Measurements from ENCODE around the gene TCL1A. TPM values are rescaled to one million over a fixed set of nuclear protein-coding genes. Genes with fewer than 3 reads are reported as not detected.

The TCL1A gene
- total RNA-seq, 1 donor from 2014 or later, result not detected

DNA sequence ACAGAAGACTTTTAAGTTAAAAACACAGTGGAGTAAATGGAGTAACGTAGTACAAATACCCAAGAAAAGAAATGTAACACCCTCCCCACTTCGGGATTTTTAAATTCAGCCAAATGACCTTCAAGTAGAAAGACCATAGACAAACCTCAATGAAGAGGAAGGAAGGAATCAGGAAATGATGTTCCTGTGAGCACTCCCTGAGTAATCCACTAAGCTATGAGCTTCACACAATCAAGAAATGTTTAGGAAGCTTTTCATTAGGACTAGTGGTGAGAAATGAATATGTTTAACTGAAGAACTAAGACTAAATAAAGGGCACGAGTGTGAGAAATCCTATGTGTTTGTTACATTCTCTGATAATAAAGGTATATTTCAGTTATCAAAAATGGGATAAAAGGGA lies 10.1 kb downstream of the TCL1A start:
- H3K9me3 Mint-ChIP-seq, result no peaks in the 10 kb centered on the region
- TF ChIP-seq, protein P1, sequence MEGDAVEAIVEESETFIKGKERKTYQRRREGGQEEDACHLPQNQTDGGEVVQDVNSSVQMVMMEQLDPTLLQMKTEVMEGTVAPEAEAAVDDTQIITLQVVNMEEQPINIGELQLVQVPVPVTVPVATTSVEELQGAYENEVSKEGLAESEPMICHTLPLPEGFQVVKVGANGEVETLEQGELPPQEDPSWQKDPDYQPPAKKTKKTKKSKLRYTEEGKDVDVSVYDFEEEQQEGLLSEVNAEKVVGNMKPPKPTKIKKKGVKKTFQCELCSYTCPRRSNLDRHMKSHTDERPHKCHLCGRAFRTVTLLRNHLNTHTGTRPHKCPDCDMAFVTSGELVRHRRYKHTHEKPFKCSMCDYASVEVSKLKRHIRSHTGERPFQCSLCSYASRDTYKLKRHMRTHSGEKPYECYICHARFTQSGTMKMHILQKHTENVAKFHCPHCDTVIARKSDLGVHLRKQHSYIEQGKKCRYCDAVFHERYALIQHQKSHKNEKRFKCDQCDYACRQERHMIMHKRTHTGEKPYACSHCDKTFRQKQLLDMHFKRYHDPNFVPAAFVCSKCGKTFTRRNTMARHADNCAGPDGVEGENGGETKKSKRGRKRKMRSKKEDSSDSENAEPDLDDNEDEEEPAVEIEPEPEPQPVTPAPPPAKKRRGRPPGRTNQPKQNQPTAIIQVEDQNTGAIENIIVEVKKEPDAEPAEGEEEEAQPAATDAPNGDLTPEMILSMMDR (conservative IDR thresholded peaks at IDR 0.05), result no peak
- H3K4me1 Mint-ChIP-seq, result no peaks in the 10 kb centered on the region
- H3K36me3 Mint-ChIP-seq (ENCODE audit: low read depth), result no peaks in the 10 kb centered on the region
- no peak overlapping the region for H3K27ac Mint-ChIP-seq (ENCODE audit: unreplicated experiment)
- DNase-seq (ENCODE audit: low read depth, low spot score), result no peak
- H3K27me3 Mint-ChIP-seq (ENCODE audit: low read depth), result peaks cover 19% of the 10 kb centered on the region
- H3K4me3 Mint-ChIP-seq, result no peak overlapping the region

- Mint-ChIP-seq H3K27ac (ENCODE audit: unreplicated experiment) (no peak overlapping the region), H3K4me1 (peaks cover 2% of the 10 kb centered on the region), H3K4me3 (no peak overlapping the region), H3K9me3 (no peaks in the 10 kb centered on the region), H3K36me3 (ENCODE audit: low read depth) (no peaks in the 10 kb centered on the region), H3K27me3 (ENCODE audit: low read depth) (peaks cover 19% of the 10 kb centered on the region)
- TF ChIP-seq, protein P1 (conservative IDR thresholded peaks at IDR 0.05), result no peak
- no peak for DNase-seq (ENCODE audit: low read depth, low spot score)
Observed at GRCh38 chr14:95703341-95703740, 10.6 kb downstream of the TCL1A start.

GRCh38 chr14:95701846-95702221 lies 12.1 kb downstream of the TCL1A start:
- Mint-ChIP-seq H3K4me1 (peaks cover 10% of the 10 kb centered on the region), H3K27ac (ENCODE audit: unreplicated experiment) (no peak overlapping the region), H3K36me3 (ENCODE audit: low read depth) (no peaks in the 10 kb centered on the region), H3K9me3 (no peaks in the 10 kb centered on the region), H3K4me3 (no peak overlapping the region), H3K27me3 (ENCODE audit: low read depth) (peaks cover 19% of the 10 kb centered on the region)
- DNase-seq (ENCODE audit: low read depth, low spot score), result no peak
- TF ChIP-seq, protein P1 (conservative IDR thresholded peaks at IDR 0.05), result no peak

DNA sequence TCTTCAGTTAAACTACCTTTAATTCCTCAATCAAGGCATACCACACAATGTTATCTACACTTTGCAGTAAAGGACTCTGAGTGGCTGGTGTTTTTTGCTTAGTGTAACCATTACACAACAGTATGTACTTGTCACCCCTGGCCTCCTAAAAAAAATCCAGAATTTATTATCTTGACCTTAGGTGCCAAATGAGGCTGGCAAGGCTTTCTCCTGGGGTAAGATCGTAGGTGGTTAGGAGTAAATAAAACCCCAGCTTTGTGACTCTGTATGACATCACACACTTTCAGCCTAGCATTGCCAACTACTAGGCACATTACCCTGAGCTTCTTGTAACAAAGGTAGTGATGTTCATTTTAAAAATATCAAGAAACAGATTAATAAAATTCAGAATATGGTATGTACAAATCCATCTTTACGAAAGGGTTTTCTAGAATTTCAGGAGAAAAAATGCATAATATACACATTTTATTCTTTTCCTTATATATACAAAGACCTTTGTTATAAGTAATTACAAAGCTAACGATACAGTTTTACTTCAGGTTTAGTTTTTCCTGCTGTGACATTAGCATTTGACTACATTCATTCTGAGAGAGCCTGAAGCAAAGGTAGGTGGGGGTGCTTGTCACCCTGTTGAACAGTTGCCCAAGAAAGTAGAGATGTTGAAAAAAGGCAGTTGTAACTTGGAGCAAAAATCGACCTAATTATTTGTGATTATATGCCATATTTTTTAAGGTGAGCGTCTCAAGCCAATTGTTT lies 13.5 kb downstream of the TCL1A start:
- DNase-seq (ENCODE audit: low read depth, low spot score), result no peak
- no peaks in the 10 kb centered on the region for H3K9me3 Mint-ChIP-seq
- H3K4me1 Mint-ChIP-seq, result peaks cover 10% of the 10 kb centered on the region
- TF ChIP-seq, protein P1 (conservative IDR thresholded peaks at IDR 0.05), result no peak
- H3K36me3 Mint-ChIP-seq (ENCODE audit: low read depth), result no peaks in the 10 kb centered on the region
- peaks cover 16% of the 10 kb centered on the region for H3K27me3 Mint-ChIP-seq (ENCODE audit: low read depth)
- H3K4me3 Mint-ChIP-seq, result no peak overlapping the region
- no peak overlapping the region for H3K27ac Mint-ChIP-seq (ENCODE audit: unreplicated experiment)

DNA sequence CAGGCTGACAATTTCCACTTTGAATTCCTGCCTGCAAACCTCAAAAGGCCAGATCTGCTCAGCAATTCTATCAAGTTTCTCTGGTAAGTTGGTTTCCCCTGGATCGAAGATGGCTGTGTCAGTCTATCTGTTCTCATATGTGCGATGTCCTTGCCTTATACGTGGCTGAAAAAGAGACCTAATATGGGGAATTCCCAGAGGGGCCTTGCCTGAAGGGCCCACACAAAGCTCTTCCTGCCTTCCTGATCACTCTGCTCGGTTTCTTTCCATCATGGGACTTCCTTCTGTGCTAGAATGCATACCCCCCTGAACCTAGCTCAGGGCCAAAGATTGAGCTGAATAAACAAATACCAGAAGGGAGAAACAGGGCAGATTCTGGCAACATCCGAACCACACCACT lies 14.5 kb downstream of the TCL1A start:
- Mint-ChIP-seq H3K27me3 (ENCODE audit: low read depth) (peaks cover 13% of the 10 kb centered on the region), H3K27ac (ENCODE audit: unreplicated experiment) (no peak overlapping the region), H3K4me1 (peaks cover 10% of the 10 kb centered on the region), H3K36me3 (ENCODE audit: low read depth) (no peaks in the 10 kb centered on the region), H3K4me3 (no peak overlapping the region), H3K9me3 (no peaks in the 10 kb centered on the region)
- DNase-seq (ENCODE audit: low read depth, low spot score), result no peak
- TF ChIP-seq, protein P1 (conservative IDR thresholded peaks at IDR 0.05), result no peak
